ENCODE results near the gene CMIP.

GRCh38 chr16:81688182-81688581 is 243.6 kb downstream of the CMIP start:
- TF ChIP-seq, protein P1, sequence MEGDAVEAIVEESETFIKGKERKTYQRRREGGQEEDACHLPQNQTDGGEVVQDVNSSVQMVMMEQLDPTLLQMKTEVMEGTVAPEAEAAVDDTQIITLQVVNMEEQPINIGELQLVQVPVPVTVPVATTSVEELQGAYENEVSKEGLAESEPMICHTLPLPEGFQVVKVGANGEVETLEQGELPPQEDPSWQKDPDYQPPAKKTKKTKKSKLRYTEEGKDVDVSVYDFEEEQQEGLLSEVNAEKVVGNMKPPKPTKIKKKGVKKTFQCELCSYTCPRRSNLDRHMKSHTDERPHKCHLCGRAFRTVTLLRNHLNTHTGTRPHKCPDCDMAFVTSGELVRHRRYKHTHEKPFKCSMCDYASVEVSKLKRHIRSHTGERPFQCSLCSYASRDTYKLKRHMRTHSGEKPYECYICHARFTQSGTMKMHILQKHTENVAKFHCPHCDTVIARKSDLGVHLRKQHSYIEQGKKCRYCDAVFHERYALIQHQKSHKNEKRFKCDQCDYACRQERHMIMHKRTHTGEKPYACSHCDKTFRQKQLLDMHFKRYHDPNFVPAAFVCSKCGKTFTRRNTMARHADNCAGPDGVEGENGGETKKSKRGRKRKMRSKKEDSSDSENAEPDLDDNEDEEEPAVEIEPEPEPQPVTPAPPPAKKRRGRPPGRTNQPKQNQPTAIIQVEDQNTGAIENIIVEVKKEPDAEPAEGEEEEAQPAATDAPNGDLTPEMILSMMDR (IDR thresholded peaks at IDR 0.05; ENCODE audit: insufficient read depth, low read length, poor library complexity, severe bottlenecking) = no peak
- no peak for TF ChIP-seq EZH2phosphoT487 (conservative IDR thresholded peaks at IDR 0.05; ENCODE audit: low read length)
